Omental fat pad (tissue), 4 donors: Measurements from ENCODE around the gene NTN3. TPM values are rescaled to one million over a fixed set of nuclear protein-coding genes. Genes with fewer than 3 reads are reported as not detected.
"Not testable (repeated sequence)": the region's sequence is repeated elsewhere in the genome, so short reads cannot be mapped to it uniquely, and the experiment has no call there.

Experiments
- ATAC-seq: fragments of 150-250 bp; one replicate; pipeline ENCODE4 v1.9.1; 2016; ENCODE audit warnings: mild to moderate bottlenecking, moderate library complexity; ENCODE audit not compliant: low FRiP score
- DNase-seq: peaks from one replicate; pipeline ENCODE4 v3.0.0-alpha.2; 2019; ENCODE audit warnings: low spot score
- CTCF ChIP-seq, 3 donors: fragments of 450-650 bp; IDR thresholded peaks; one replicate each; pipeline ENCODE4 v1.5.1; 2016 to 2017; ENCODE audit warnings: antibody characterized with exemption in 3 of 3, mild to moderate bottlenecking in 3 of 3, moderate library complexity in 2 of 3
- total RNA-seq, 4 donors: library from RNA; depleted of rRNA; stranded (reverse); fragments of >200 nt; gene quantifications; one replicate each; pipeline ENCODE4 v1.1.0, GENCODE V29; 2016

Gene NTN3
- total RNA-seq, 4 donors from 2014 or later: 0.28 to 0.44 TPM; not detected in 2

DNA sequence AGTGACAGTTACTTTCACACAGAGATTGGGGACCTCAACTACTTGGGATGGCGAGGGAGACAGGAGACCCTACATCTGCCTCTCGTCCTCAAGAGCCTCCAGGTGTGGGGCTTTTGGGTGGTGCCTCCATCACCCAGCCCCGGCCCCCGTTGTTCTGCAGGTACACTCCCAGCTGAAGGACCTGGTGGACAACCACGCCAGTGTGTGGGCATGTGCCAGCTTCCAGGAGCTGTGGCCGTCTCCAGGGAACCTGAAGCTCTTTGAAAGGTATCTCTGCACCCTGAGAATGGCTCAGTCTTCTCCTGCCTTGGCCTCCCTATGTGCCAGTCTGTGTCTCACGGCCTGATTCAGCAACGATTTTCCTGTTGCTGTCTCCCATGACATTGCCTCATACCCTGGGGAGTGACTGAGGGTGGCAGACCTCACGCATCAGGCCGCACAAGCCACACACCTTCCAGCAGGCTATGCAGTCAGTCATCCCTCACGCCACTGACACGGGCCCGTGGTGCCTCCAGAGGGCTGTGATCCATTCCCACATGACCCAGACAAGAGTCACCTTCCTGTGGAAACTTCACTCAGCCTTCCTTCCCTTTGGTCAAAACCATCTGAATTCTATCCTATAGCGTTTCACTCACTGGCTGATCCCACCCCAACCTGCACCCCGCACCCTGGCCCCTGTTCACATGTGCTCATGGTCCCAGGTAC, 38.1 kb upstream of the NTN3 start:
- TF ChIP-seq CTCF (IDR thresholded peaks at IDR 0.05): no peak
- no peak for ATAC-seq
- no peak for DNase-seq

GRCh38 chr16:2435236-2435635, 35.9 kb upstream of the NTN3 start:
- not testable (repeated sequence) for ATAC-seq, DNase-seq

DNA sequence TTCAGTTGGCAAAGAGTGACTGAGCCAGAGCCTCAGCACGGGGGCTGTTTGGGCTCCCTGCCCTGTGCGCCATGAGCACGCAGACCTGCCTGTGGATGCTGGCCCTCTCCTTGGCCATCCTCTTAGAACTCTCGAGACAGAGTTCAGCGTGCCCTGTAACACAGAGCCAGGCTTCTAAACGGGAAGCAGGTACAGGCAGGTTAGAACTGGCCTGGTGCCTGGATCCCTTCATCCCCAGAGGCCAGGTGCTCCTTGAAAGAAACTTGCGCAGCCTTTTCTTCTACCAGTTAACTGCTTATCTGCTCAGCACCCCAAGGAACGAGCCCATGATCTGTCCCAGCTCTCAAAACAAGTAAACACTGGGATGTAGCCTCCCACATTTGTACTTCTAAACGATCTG, 35.0 kb upstream of the NTN3 start:
- ATAC-seq (no peak), DNase-seq (no peak)
- TF ChIP-seq CTCF (IDR thresholded peaks at IDR 0.05): no peak

DNA sequence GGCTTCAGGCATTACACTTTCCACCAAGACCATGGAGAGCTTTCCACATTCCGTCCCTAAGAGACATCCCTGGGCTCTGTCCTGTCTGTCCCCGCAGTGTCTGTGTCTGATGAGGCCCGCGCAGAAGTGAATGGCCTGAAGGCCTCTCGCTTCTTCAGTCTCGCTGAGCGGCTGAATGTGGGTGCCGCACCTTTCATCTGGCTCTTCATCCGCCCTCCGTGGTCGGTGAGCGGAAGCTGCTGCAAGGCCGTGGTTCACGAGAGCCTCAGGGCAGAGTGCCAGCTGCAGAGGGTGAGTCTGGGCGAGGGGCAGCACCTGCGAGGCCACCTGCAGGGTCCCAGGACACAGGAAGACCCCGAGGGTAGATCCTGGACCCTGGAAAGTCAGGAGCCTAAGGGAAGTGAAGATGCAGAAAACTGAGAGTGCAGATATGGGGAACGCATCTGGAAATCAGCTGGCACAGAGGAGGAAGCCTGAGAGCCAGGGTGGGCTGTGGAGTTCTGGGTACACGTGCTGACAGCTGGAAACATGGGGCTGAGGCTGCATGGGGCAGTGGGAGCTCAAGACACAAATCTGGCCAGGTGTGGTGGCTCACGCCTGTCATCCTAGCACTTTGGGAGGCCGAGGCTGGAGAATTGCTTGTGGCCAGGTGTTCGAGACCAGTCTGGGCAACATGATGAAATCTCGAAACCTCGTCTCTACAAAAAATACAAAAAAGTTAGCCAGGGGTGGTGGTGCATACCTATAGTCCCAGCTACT, 33.9 kb upstream of the NTN3 start:
- TF ChIP-seq CTCF (IDR thresholded peaks at IDR 0.05): no peak
- ATAC-seq (no peak), DNase-seq (no peak)

- DNase-seq (no peak), ATAC-seq (no peak)
- TF ChIP-seq CTCF (IDR thresholded peaks at IDR 0.05): no peak
Measured at GRCh38 chr16:2438121-2438520, 33.0 kb upstream of the NTN3 start.

DNA sequence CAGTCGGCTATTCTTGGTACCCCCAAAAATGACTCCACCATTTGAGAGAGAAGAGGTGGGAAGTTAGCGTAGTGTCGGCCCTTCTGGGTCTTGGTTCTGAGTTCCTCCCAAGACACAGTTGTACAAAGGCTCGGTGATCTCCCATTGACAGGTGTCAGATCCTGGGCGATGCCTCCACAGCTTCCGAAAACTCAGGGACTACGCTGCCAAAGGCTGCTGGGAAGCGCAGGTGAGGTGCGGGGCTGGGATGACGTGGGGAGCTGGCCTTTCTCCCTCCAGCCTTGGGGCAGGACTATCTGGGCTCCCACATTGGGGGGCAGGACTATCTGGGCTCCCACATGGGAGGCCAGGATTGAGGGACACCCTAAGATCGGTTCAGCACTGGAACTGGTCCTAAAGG, 31.5 kb upstream of the NTN3 start:
- no peak for ATAC-seq
- no peak for TF ChIP-seq CTCF (IDR thresholded peaks at IDR 0.05)

DNA sequence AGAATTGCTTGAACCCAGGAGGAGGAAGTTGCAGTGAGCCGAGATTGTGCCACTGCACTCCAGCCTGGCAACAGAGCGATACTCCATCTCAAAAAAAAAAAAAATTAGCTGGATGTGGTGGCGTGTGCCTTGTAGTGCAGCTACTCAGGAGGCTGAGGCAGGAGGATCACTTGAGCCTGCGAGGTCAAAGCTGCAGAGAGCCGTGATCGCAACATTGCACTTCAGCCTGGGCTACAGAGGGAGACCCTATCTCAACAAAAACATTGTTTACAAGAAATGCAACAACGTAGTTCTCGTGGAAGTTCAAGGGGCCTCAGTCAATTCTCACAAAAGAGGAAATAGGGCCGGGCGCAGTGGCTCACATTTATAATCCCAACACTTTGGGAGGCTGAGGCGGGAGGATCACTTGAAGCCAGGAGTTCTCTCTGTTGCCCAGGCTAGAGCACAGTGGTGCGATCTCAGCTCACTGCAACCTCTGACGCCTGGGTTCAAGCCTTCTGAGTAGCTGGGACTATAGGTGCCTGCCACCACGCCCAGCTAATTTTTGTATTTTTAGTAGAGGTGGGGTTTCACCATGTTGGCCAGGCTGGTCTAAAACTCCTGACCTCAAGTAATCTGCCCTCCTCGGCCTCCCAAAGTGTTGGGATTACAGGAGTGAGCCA, 29.8 kb upstream of the NTN3 start:
- DNase-seq, ATAC-seq: not testable (repeated sequence)

More for the DNA sequence above, 31.5 kb upstream of the NTN3 start:
- no peak for DNase-seq

DNA sequence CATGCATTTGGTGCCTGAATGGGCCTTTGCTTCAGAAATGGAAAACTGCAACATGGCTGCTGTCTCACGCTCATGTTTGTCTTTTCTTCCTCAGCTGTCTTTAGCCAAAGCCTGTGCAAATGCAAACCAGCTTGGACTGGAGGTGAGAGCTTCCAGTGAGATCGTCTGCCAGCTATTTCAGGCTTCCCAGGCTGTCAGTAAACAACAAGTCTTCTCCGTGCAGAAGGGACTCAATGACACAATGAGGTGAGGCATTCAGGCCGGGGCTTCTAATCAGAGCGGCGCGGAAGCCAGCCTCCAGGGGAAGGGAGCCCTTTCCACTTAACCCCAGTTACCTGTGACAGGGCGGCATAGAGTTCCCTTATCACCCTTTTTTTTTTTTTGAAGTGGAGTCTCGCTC, 27.5 kb upstream of the NTN3 start:
- TF ChIP-seq CTCF (IDR thresholded peaks at IDR 0.05): no peak
- no peak for ATAC-seq
- DNase-seq: no peak
